CD1c-positive myeloid dendritic cell (primary cell): ENCODE results near the gene GABPA.

Experiments used
- DNase-seq: peaks from one replicate; pipeline ENCODE4 v3.0.0-alpha.2; 2016; ENCODE audit errors: extremely low spot score

The GABPA gene

GRCh38 chr21:25809013-25809412 lies 74.2 kb downstream of the GABPA start:
- DNase-seq: no peak

- no peak for DNase-seq
These were observed 76.4 kb downstream of the GABPA start for GRCh38 chr21:25811186-25811585.

- no peak for DNase-seq
These were observed 79.1 kb downstream of the GABPA start for GRCh38 chr21:25813917-25814316.

GRCh38 chr21:25818121-25818520 lies 83.3 kb downstream of the GABPA start:
- no peak for DNase-seq

- no peak for DNase-seq
These were observed 83.8 kb downstream of the GABPA start for GRCh38 chr21:25818551-25818950.
